HCT116 (cell line): ENCODE measurements around the gene FAM219A. TPM values are rescaled to one million over a fixed set of nuclear protein-coding genes. Genes with fewer than 3 reads are reported as not detected.

Experiments
- ATAC-seq: fragments of 200-7000 bp; cut with Tn5 transposase; 2 replicates; pipeline ENCODE4 v1.9.1; 2020; ENCODE audit warnings: mild to moderate bottlenecking, moderate library complexity
- BruUV-seq: library from RNA; stranded (reverse); fragments of 400-500 nt; replicated peaks from 2 replicates; lab custom pipeline; 2021; lab: Mats Ljungman, UMichigan
- CTCF ChIA-PET: fragments of 300-600 bp; sonication (Branson Sonifier 250); formaldehyde crosslinking; loops from one replicate; lab custom pipeline; 2021; ENCODE audit warnings: antibody characterized with exemption; lab: Charles Lee
- POLR2A ChIA-PET: fragments of 300-600, 350-600 bp; sonication (Branson Sonifier 250); formaldehyde crosslinking; loops from one replicate; lab custom pipeline; 2021; ENCODE audit warnings: antibody characterized with exemption; lab: Charles Lee
- RAD21 ChIA-PET, 2 experiments: fragments of 300-600 bp; sonication (Branson Sonifier 250); formaldehyde crosslinking; loops; one replicate each; lab custom pipeline; 2023; ENCODE audit warnings: low total read pairs in 2 of 2; ENCODE audit not compliant: uncharacterized antibody in 2 of 2, unreplicated experiment in 2 of 2, low non-redundant PET in 1 of 2; lab: Charles Lee
- DNase-seq: peaks from one replicate; pipeline ENCODE4 v3.0.0-alpha.2; 2010; ENCODE audit warnings: low read depth, low spot score
- H2AFZ ChIP-seq: fragments of 200-600 bp; shearing (Covaris generic), sonication (generic); 2 replicates; pipeline ENCODE4 v1.6.1; 2017; ENCODE audit warnings: low read depth, mixed run types, mixed read lengths, antibody characterized with exemption, low read length; ENCODE audit not compliant: poor library complexity, severe bottlenecking
- H3K27ac ChIP-seq: 2 replicates; pipeline ENCODE4 v1.5.1; 2012; ENCODE audit warnings: low read depth, low read length
- H3K27me3 ChIP-seq: fragments of 200-600 bp; sonication (generic); 2 replicates; pipeline ENCODE4 v1.6.1; 2016; ENCODE audit warnings: mixed run types, low read length, mixed read lengths; ENCODE audit not compliant: insufficient read depth
- H3K36me3 ChIP-seq, 2 experiments: fragments of 200-500 bp in 1 of 2; fragments of 200-600 bp in 1 of 2; sonication (Bioruptor generic) in 1 of 2; sonication (generic) in 1 of 2; 2 replicates each; pipeline versions ENCODE4 v1.5.1 to v1.6.1; 2014 to 2016; ENCODE audit warnings: low read length in 2 of 2, inconsistent platforms in 1 of 2, mixed read lengths in 1 of 2, mixed run types in 1 of 2; ENCODE audit not compliant: insufficient read depth in 2 of 2, control insufficient read depth in 1 of 2
- H3K4me1 ChIP-seq, 2 experiments: fragments of 200-600 bp in 1 of 2; sonication (generic) in 1 of 2; 2 replicates each; pipeline versions ENCODE4 v1.5.1 to v1.6.1; 2012 to 2017; ENCODE audit warnings: low read length in 2 of 2, inconsistent platforms in 1 of 2, mild to moderate bottlenecking in 1 of 2, mixed read lengths in 1 of 2, mixed run types in 1 of 2, moderate library complexity in 1 of 2; ENCODE audit not compliant: insufficient read depth in 2 of 2, control insufficient read depth in 1 of 2
- H3K4me2 ChIP-seq: fragments of 200-600 bp; sonication (generic); 2 replicates; pipeline ENCODE4 v1.6.1; 2017; ENCODE audit warnings: mixed run types, low read length, mixed read lengths
- H3K4me3 ChIP-seq, 2 experiments: fragments of 200-600 bp in 1 of 2; sonication (generic) in 1 of 2; replicated peaks in 1 of 2; 2 replicates each; pipeline ENCODE4 v1.5.1; 2011 to 2016; ENCODE audit warnings: low read length in 2 of 2, control low read depth in 1 of 2, low read depth in 1 of 2, mild to moderate bottlenecking in 1 of 2, mixed read lengths in 1 of 2, mixed run types in 1 of 2
- H3K79me2 ChIP-seq: fragments of 200-600 bp; sonication (generic); 2 replicates; pipeline ENCODE4 v1.6.1; 2017; ENCODE audit warnings: mild to moderate bottlenecking, mixed run types, low read length, moderate library complexity, mixed read lengths; ENCODE audit not compliant: insufficient read depth
- H3K9ac ChIP-seq: fragments of 200-600 bp; sonication (generic); 2 replicates; pipeline ENCODE4 v1.6.1; 2016; ENCODE audit warnings: low read length, mixed read lengths
- H3K9me2 ChIP-seq: fragments of 200-600 bp; sonication (generic), shearing (Covaris generic); 2 replicates; pipeline ENCODE4 v1.6.1; 2017; ENCODE audit warnings: mixed run types, mild to moderate bottlenecking, moderate library complexity; ENCODE audit not compliant: insufficient read depth
- H3K9me3 ChIP-seq, 2 experiments: fragments of 200-500 bp in 1 of 2; fragments of 200-600 bp in 1 of 2; sonication (Bioruptor generic) in 1 of 2; sonication (generic) in 1 of 2; 2 replicates each; pipeline ENCODE4 v1.6.1; 2014 to 2017; ENCODE audit warnings: low read length in 2 of 2, mixed read lengths in 2 of 2, inconsistent platforms in 1 of 2, low read depth in 1 of 2, mild to moderate bottlenecking in 1 of 2, mixed run types in 1 of 2, moderate library complexity in 1 of 2; ENCODE audit not compliant: control insufficient read depth in 1 of 2, insufficient read depth in 1 of 2
- H4K20me1 ChIP-seq: fragments of 200-600 bp; sonication (generic), shearing (Covaris generic); 2 replicates; pipeline ENCODE4 v1.6.1; 2017; ENCODE audit warnings: mixed run types, mild to moderate bottlenecking, moderate library complexity; ENCODE audit not compliant: insufficient read depth
- EGR1 ChIP-seq: IDR thresholded peaks from 2 replicates; pipeline ENCODE4 v1.6.1; 2012; ENCODE audit warnings: low read depth
- ELF1 ChIP-seq: IDR thresholded peaks from 2 replicates; pipeline ENCODE4 v1.6.1; 2012; ENCODE audit warnings: low read depth, borderline replicate concordance
- EZH2phosphoT487 ChIP-seq: fragments of 200-600 bp; IDR thresholded peaks from 2 replicates; pipeline ENCODE4 v1.6.1; 2018; ENCODE audit warnings: antibody characterized with exemption, borderline replicate concordance
- FOSL1 ChIP-seq: IDR thresholded peaks from 2 replicates; pipeline ENCODE4 v1.6.1; 2012; ENCODE audit warnings: low read depth
- JUND ChIP-seq: IDR thresholded peaks from 2 replicates; pipeline ENCODE4 v1.6.1; 2012
- POLR2A ChIP-seq: IDR thresholded peaks from 2 replicates; pipeline ENCODE4 v1.7.0; 2011; ENCODE audit warnings: borderline replicate concordance; ENCODE audit not compliant: insufficient read depth, insufficient read length; ENCODE audit errors: extremely low read depth
- POLR2AphosphoS5 ChIP-seq: IDR thresholded peaks from 2 replicates; pipeline ENCODE4 v1.6.1; 2011; ENCODE audit warnings: mild to moderate bottlenecking, low read depth, low read length, moderate library complexity
- SP1 ChIP-seq: IDR thresholded peaks from 2 replicates; pipeline ENCODE4 v1.6.1; 2012; ENCODE audit warnings: low read depth
- SRF ChIP-seq: IDR thresholded peaks from 2 replicates; pipeline ENCODE4 v1.6.1; 2012; ENCODE audit warnings: low read depth
- TCF7L2 ChIP-seq: IDR thresholded peaks from 2 replicates; pipeline ENCODE4 v1.7.0; 2011; ENCODE audit warnings: borderline replicate concordance, inconsistent platforms; ENCODE audit not compliant: insufficient read depth, insufficient read length; ENCODE audit errors: extremely low read depth
- YY1 ChIP-seq: IDR thresholded peaks from 2 replicates; pipeline ENCODE4 v1.6.1; 2011; ENCODE audit warnings: low read length, low read depth, moderate library complexity, mild to moderate bottlenecking; ENCODE audit not compliant: insufficient replicate concordance; ENCODE audit errors: extremely low read depth
- ZNF274 ChIP-seq: fragments of 200-500 bp; sonication (Bioruptor generic); IDR thresholded peaks from 2 replicates; pipeline ENCODE4 v1.6.1; 2014; ENCODE audit warnings: mild to moderate bottlenecking, low read depth, low read length, inconsistent platforms
- intact Hi-C: fragments of 100-400 bp; cut with micrococcal nuclease; formaldehyde crosslinking; loops from 2 replicates; pipeline ENCODE4 v1.10.0; 2022
- total RNA-seq: library from RNA; stranded (reverse); gene quantifications from one replicate; pipeline ENCODE4 v1.2.1, GENCODE V29; 2021; ENCODE audit not compliant: unreplicated experiment
- TF ChIP-seq, protein P1 (sequence below), 3 experiments: fragments of 200-600 bp in 1 of 3; sonication (generic) in 1 of 3; IDR thresholded peaks in 2 of 3; conservative IDR thresholded peaks in 1 of 3; 2 replicates each; pipeline ENCODE4 v1.5.1; 2012 to 2017; ENCODE audit warnings: low read depth in 2 of 3, low read length in 2 of 3, antibody characterized with exemption in 1 of 3, borderline replicate concordance in 1 of 3, control low read depth in 1 of 3, mild to moderate bottlenecking in 1 of 3, mixed read lengths in 1 of 3, mixed run types in 1 of 3, moderate library complexity in 1 of 3; ENCODE audit not compliant: insufficient read depth in 1 of 3
- TF ChIP-seq, protein P2 (sequence below): IDR thresholded peaks from 2 replicates; pipeline ENCODE4 v1.6.1; 2011; ENCODE audit warnings: mild to moderate bottlenecking, low read length, moderate library complexity; ENCODE audit not compliant: insufficient replicate concordance; ENCODE audit errors: extremely low read depth
- TF ChIP-seq, protein P3 (sequence below): IDR thresholded peaks from 2 replicates; pipeline ENCODE4 v1.6.1; 2012; ENCODE audit warnings: low read depth
- TF ChIP-seq, protein P4 (sequence below): IDR thresholded peaks from 2 replicates; pipeline ENCODE4 v1.6.1; 2012

Gene FAM219A
- total RNA-seq, 1 experiment from 2014 or later: 13.4 TPM

DNA sequence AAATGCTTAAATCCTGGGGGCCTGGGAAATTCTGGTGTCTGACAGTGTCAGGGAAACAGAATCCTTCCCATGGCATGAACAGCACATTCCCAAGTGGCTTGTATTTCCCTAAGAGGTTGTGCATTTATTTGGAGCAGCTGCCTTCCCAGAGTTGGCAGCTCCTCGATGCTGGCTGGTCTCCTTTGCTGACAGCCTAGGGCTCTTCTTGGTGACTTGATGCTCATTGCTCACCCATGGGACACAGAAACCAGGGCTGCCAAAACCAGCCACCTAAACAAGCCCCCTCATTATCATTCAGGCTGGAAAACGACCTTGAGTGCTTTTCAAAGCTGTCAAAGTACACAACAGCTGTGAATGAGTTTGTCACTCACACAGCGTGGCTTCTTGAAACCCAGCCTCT lies 40.2 kb upstream of the FAM219A start:
- RAD21 ChIA-PET: no interaction called here
- Histone ChIP-seq H3K9me2 (no peaks in the 10 kb centered on the region), H3K27ac (no peak overlapping the region), H4K20me1 (no peaks in the 10 kb centered on the region), H3K4me2 (no peak overlapping the region), H3K4me3 (no peak overlapping the region), H2AFZ (no peak overlapping the region), H3K9ac (no peak overlapping the region), H3K36me3 (no peaks in the 10 kb centered on the region), H3K27me3 (no peaks in the 10 kb centered on the region), H3K79me2 (no peaks in the 10 kb centered on the region), H3K9me3 (no peaks in the 10 kb centered on the region), H3K4me1 (peaks cover 7 to 10% of the 10 kb centered on the region in 2 experiments; a peak in 2 of 4 replicates)
- DNase-seq: no peak
- POLR2A ChIA-PET: no interaction called here
- BruUV-seq: no TSS peak
- no peak for ATAC-seq
- CTCF ChIA-PET: interaction anchor here (1.1 kb wide), 1 partner anchor 95 kb away, joined by 5 read pairs; no protein-coding TSS in a partner anchor
- TF ChIP-seq JUND: no peak
- no peak for TF ChIP-seq EZH2phosphoT487
- no peak for TF ChIP-seq YY1
- TF ChIP-seq SRF: no peak
- TF ChIP-seq, protein P1, sequence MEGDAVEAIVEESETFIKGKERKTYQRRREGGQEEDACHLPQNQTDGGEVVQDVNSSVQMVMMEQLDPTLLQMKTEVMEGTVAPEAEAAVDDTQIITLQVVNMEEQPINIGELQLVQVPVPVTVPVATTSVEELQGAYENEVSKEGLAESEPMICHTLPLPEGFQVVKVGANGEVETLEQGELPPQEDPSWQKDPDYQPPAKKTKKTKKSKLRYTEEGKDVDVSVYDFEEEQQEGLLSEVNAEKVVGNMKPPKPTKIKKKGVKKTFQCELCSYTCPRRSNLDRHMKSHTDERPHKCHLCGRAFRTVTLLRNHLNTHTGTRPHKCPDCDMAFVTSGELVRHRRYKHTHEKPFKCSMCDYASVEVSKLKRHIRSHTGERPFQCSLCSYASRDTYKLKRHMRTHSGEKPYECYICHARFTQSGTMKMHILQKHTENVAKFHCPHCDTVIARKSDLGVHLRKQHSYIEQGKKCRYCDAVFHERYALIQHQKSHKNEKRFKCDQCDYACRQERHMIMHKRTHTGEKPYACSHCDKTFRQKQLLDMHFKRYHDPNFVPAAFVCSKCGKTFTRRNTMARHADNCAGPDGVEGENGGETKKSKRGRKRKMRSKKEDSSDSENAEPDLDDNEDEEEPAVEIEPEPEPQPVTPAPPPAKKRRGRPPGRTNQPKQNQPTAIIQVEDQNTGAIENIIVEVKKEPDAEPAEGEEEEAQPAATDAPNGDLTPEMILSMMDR (IDR thresholded peaks at IDR 0.05 in 2 of 3, conservative IDR thresholded peaks at IDR 0.05 in 1 of 3; ENCODE audit: borderline replicate concordance in 1 of 3, insufficient read depth in 1 of 3, low read depth in 2 of 3, low read length in 2 of 3): no peak
- no peak for TF ChIP-seq FOSL1
- no peak for TF ChIP-seq SP1
- no peak for TF ChIP-seq ELF1
- no peak for TF ChIP-seq EGR1
- no peak for TF ChIP-seq POLR2AphosphoS5
- TF ChIP-seq POLR2A: no peak
- TF ChIP-seq, protein P2, sequence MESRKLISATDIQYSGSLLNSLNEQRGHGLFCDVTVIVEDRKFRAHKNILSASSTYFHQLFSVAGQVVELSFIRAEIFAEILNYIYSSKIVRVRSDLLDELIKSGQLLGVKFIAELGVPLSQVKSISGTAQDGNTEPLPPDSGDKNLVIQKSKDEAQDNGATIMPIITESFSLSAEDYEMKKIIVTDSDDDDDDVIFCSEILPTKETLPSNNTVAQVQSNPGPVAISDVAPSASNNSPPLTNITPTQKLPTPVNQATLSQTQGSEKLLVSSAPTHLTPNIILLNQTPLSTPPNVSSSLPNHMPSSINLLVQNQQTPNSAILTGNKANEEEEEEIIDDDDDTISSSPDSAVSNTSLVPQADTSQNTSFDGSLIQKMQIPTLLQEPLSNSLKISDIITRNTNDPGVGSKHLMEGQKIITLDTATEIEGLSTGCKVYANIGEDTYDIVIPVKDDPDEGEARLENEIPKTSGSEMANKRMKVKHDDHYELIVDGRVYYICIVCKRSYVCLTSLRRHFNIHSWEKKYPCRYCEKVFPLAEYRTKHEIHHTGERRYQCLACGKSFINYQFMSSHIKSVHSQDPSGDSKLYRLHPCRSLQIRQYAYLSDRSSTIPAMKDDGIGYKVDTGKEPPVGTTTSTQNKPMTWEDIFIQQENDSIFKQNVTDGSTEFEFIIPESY: no peak
- TF ChIP-seq, protein P3, sequence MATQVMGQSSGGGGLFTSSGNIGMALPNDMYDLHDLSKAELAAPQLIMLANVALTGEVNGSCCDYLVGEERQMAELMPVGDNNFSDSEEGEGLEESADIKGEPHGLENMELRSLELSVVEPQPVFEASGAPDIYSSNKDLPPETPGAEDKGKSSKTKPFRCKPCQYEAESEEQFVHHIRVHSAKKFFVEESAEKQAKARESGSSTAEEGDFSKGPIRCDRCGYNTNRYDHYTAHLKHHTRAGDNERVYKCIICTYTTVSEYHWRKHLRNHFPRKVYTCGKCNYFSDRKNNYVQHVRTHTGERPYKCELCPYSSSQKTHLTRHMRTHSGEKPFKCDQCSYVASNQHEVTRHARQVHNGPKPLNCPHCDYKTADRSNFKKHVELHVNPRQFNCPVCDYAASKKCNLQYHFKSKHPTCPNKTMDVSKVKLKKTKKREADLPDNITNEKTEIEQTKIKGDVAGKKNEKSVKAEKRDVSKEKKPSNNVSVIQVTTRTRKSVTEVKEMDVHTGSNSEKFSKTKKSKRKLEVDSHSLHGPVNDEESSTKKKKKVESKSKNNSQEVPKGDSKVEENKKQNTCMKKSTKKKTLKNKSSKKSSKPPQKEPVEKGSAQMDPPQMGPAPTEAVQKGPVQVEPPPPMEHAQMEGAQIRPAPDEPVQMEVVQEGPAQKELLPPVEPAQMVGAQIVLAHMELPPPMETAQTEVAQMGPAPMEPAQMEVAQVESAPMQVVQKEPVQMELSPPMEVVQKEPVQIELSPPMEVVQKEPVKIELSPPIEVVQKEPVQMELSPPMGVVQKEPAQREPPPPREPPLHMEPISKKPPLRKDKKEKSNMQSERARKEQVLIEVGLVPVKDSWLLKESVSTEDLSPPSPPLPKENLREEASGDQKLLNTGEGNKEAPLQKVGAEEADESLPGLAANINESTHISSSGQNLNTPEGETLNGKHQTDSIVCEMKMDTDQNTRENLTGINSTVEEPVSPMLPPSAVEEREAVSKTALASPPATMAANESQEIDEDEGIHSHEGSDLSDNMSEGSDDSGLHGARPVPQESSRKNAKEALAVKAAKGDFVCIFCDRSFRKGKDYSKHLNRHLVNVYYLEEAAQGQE: no peak
- TF ChIP-seq ZNF274: no peak
- TF ChIP-seq, protein P4, sequence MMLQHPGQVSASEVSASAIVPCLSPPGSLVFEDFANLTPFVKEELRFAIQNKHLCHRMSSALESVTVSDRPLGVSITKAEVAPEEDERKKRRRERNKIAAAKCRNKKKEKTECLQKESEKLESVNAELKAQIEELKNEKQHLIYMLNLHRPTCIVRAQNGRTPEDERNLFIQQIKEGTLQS: no peak
- TF ChIP-seq TCF7L2: no peak
- intact Hi-C loops: no loop called here
